Measurements from ENCODE around the gene HMCES. TPM values are rescaled to one million over a fixed set of nuclear protein-coding genes. Genes with fewer than 3 reads are reported as not detected.
A peak's percentile ranks its signal among the peaks of the same experiment; 100 is the strongest.

HMCES gene
- total and polyA plus RNA-seq, 2 of the 13 experiments (the other 11 are each of a cell fraction or from before 2014, with no cell fraction given) = 16.1 to 37.5 TPM

- Histone ChIP-seq H2AFZ (ENCODE audit: low read length) (no peak overlapping the region), H3K36me3 (replicated peaks in 1 of 2; ENCODE audit: control insufficient read depth in 1 of 2, insufficient read depth in 2 of 2, low read length in 2 of 2) (no peaks in the 10 kb centered on the region), H3K4me2 (ENCODE audit: low read depth, low read length) (no peak overlapping the region), H3K9ac (ENCODE audit: insufficient read depth, low read depth, low read length) (no peak overlapping the region), H3K4me3 (replicated peaks in 1 of 3; ENCODE audit: insufficient read depth in 1 of 3, low read depth in 2 of 3, low read length in 3 of 3) (no peak overlapping the region), H4K20me1 (ENCODE audit: insufficient read depth, low read length) (no peaks in the 10 kb centered on the region), H3K4me1 (ENCODE audit: insufficient read depth, low read length) (peaks cover 54% of the 10 kb centered on the region), H3K27ac (ENCODE audit: extremely low read length, insufficient read depth, low read length) (no peak overlapping the region), H3K79me2 (ENCODE audit: insufficient read depth, low read length) (no peaks in the 10 kb centered on the region), H3K27me3 (ENCODE audit: control insufficient read depth in 1 of 2, insufficient read depth in 2 of 2, low read length in 2 of 2) (peaks cover 0 to 36% of the 10 kb centered on the region in 2 experiments; a peak in 2 of 5 replicates), H3K9me3 (ENCODE audit: low read length) (no peaks in the 10 kb centered on the region)
- ChIA-PET POLR2A (no interaction called here), CTCF (ENCODE audit: low intra/inter-chr PET ratio, low total read pairs) (no interaction called here)
- DNase-seq (ENCODE audit: low spot score) = no peak
- TF ChIP-seq CEBPB (IDR thresholded peaks at IDR 0.05; ENCODE audit: borderline replicate concordance, low read depth, low read length) = peak; percentile 54; the same call in 1 of the 2 replicates
- no peak for TF ChIP-seq ZFP1 (CRISPR knock-in tag; IDR thresholded peaks at IDR 0.05)
- ATAC-seq = no peak
- 15% methylated on average over 10 of the region's 12 CpGs for WGBS (ENCODE audit: low lambda C conversion rate)
- FAIRE-seq = no peak
- BruUV-seq (replicated peaks) = no TSS peak
- in situ Hi-C loops (cut with HindIII; ENCODE audit: extremely low pct_ligation_motif_present, low pct_unique_long_range_greater_than_20kb) (no loop called here), intact Hi-C loops (cut with micrococcal nuclease; ENCODE audit: unreplicated experiment) (no loop called here)
These were observed 68.2 kb downstream of the HMCES start for GRCh38 chr3:129346695-129347457.

- no peak overlapping the region for H3K4me2 ChIP-seq (ENCODE audit: low read depth, low read length)
- BruUV-seq (replicated peaks) = no TSS peak
- no peak for TF ChIP-seq NFYC (CRISPR knock-in tag; IDR thresholded peaks at IDR 0.05)
- TF ChIP-seq FOXA3 (CRISPR knock-in tag; IDR thresholded peaks at IDR 0.05) = no peak
- no peak for TF ChIP-seq ATAD3A (CRISPR knock-in tag; IDR thresholded peaks at IDR 0.05)
- TF ChIP-seq E2F2 (CRISPR knock-in tag; IDR thresholded peaks at IDR 0.05; ENCODE audit: borderline replicate concordance) = no peak
- TF ChIP-seq CERS6 (CRISPR knock-in tag; IDR thresholded peaks at IDR 0.05) = no peak
- no peak for TF ChIP-seq ERF (CRISPR knock-in tag; IDR thresholded peaks at IDR 0.05)
- TF ChIP-seq MAX (IDR thresholded peaks at IDR 0.05) = no peak
- TF ChIP-seq ZFP1 (CRISPR knock-in tag; IDR thresholded peaks at IDR 0.05) = no peak
- no peak for TF ChIP-seq ZNF598 (CRISPR knock-in tag; IDR thresholded peaks at IDR 0.05; ENCODE audit: borderline replicate concordance)
- no peak for TF ChIP-seq TBP (CRISPR knock-in tag; IDR thresholded peaks at IDR 0.05)
- TF ChIP-seq CHCHD3 (CRISPR knock-in tag; IDR thresholded peaks at IDR 0.05) = no peak
- no peak for TF ChIP-seq ATM (IDR thresholded peaks at IDR 0.05; ENCODE audit: borderline replicate concordance)
- TF ChIP-seq POLR2G (IDR thresholded peaks at IDR 0.05; ENCODE audit: low read depth, low read length) = no peak
- TF ChIP-seq HBP1 (CRISPR knock-in tag; IDR thresholded peaks at IDR 0.05; ENCODE audit: low read depth) = no peak
- TF ChIP-seq ZNF367 (CRISPR knock-in tag; IDR thresholded peaks at IDR 0.05; ENCODE audit: borderline replicate concordance) = no peak
These were observed 68.8 kb downstream of the HMCES start for GRCh38 chr3:129347458-129347845.

More at GRCh38 chr3:129347458-129347845, 68.8 kb downstream of the HMCES start:
- no peak overlapping the region for H3K9ac ChIP-seq (ENCODE audit: insufficient read depth, low read depth, low read length)
- H3K27me3 ChIP-seq (ENCODE audit: control insufficient read depth in 1 of 2, insufficient read depth in 2 of 2, low read length in 2 of 2) = peaks cover 0 to 36% of the 10 kb centered on the region in 2 experiments; a peak in 2 of 5 replicates
- no peak overlapping the region for H2AFZ ChIP-seq (ENCODE audit: low read length)
- H3K4me1 ChIP-seq (ENCODE audit: insufficient read depth, low read length) = peaks cover 48% of the 10 kb centered on the region
- no peak overlapping the region for H3K27ac ChIP-seq (ENCODE audit: extremely low read length, insufficient read depth, low read length)
- no peak overlapping the region for H3K4me3 ChIP-seq (replicated peaks in 1 of 3; ENCODE audit: insufficient read depth in 1 of 3, low read depth in 2 of 3, low read length in 3 of 3)
- WGBS (ENCODE audit: low lambda C conversion rate) = 45% methylated on average over 6 of the region's 8 CpGs
- CTCF ChIA-PET (ENCODE audit: low intra/inter-chr PET ratio, low total read pairs) = no interaction called here
- no peaks in the 10 kb centered on the region for H3K9me3 ChIP-seq (ENCODE audit: low read length)
- H3K36me3 ChIP-seq (replicated peaks in 1 of 2; ENCODE audit: control insufficient read depth in 1 of 2, insufficient read depth in 2 of 2, low read length in 2 of 2) = no peaks in the 10 kb centered on the region
- ATAC-seq (no peak), DNase-seq (ENCODE audit: low spot score) (no peak), FAIRE-seq (no peak)
- POLR2A ChIA-PET = no interaction called here
- no peaks in the 10 kb centered on the region for H3K79me2 ChIP-seq (ENCODE audit: insufficient read depth, low read length)
- in situ Hi-C loops (cut with HindIII; ENCODE audit: extremely low pct_ligation_motif_present, low pct_unique_long_range_greater_than_20kb) = no loop called here
- H4K20me1 ChIP-seq (ENCODE audit: insufficient read depth, low read length) = no peaks in the 10 kb centered on the region
- intact Hi-C loops (cut with micrococcal nuclease; ENCODE audit: unreplicated experiment) = no loop called here
